ENCODE data around the gene RYR1. TPM values are rescaled to one million over a fixed set of nuclear protein-coding genes. Genes with fewer than 3 reads are reported as not detected.
"Not testable (repeated sequence)": the region's sequence is repeated elsewhere in the genome, so short reads cannot be mapped to it uniquely, and the experiment has no call there.

Gene RYR1
- polyA plus RNA-seq, 3 donors = 0.56 to 6.2 (median 0.79) TPM

GRCh38 chr19:38596057-38596981, 162.8 kb downstream of the RYR1 start:
- WGBS, 3 donors = 12 to 47% (median 36%) methylated on average over 54 to 55 of the region's 55 CpGs
- no peak overlapping the region for H3K27ac ChIP-seq (ENCODE audit: low read depth, low read length)

GRCh38 chr19:38597075-38597474, 163.6 kb downstream of the RYR1 start:
- WGBS, 3 donors = 80 to 87% (median 85%) methylated on average over 11 of the region's 11 CpGs
- H3K27ac ChIP-seq (ENCODE audit: low read depth, low read length) = no peak overlapping the region

GRCh38 chr19:38599722-38600121, 166.2 kb downstream of the RYR1 start:
- H3K27ac ChIP-seq (ENCODE audit: low read depth, low read length) = no peak overlapping the region
- 88 to 90% (median 89%) methylated on average over 11 of the region's 11 CpGs for WGBS, 3 donors

GRCh38 chr19:38602856-38603255, 169.4 kb downstream of the RYR1 start:
- H3K27ac ChIP-seq (ENCODE audit: low read depth, low read length) = not testable (repeated sequence)
- WGBS, 3 donors = 94% methylated on average over 5 of the region's 5 CpGs

GRCh38 chr19:38606131-38606530, 172.6 kb downstream of the RYR1 start:
- H3K27ac ChIP-seq (ENCODE audit: low read depth, low read length) = no peak overlapping the region
- 77 to 85% (median 85%) methylated on average over 6 of the region's 6 CpGs for WGBS, 3 donors

GRCh38 chr19:38614289-38614688, 180.8 kb downstream of the RYR1 start:
- 50 to 72% (median 71%) methylated on average over 3 of the region's 3 CpGs for WGBS, 3 donors
- no peak overlapping the region for H3K27ac ChIP-seq (ENCODE audit: low read depth, low read length)

- H3K27ac ChIP-seq (ENCODE audit: low read depth, low read length) = no peak overlapping the region
- WGBS, 3 donors = 65 to 82% (median 77%) methylated on average over 7 of the region's 7 CpGs
These were observed 181.6 kb downstream of the RYR1 start for GRCh38 chr19:38615007-38615581.

- WGBS, 3 donors = 87 to 93% (median 87%) methylated on average over 6 of the region's 6 CpGs
- H3K27ac ChIP-seq (ENCODE audit: low read depth, low read length) = no peak overlapping the region
These were observed 182.8 kb downstream of the RYR1 start for GRCh38 chr19:38616265-38616664.

GRCh38 chr19:38617283-38617763, 183.8 kb downstream of the RYR1 start:
- no peak overlapping the region for H3K27ac ChIP-seq (ENCODE audit: low read depth, low read length)
- 46 to 87% (median 50%) methylated on average over 9 of the region's 9 CpGs for WGBS, 3 donors

- 23 to 37% (median 26%) methylated on average over 25 to 28 of the region's 28 CpGs for WGBS, 3 donors
- no peak within 1 kb of the TSS for H3K27ac ChIP-seq (ENCODE audit: low read depth, low read length)
These were observed 184.5 kb downstream of the RYR1 start, which contains the start of gene MAP4K1 for GRCh38 chr19:38617764-38618589. Gene MAP4K1 (minus strand): TSS chr19:38617953. CDS start chr19:38617895, 58 bp downstream.

- WGBS, 3 donors = 0 to 2% (median 1%) methylated on average over 64 of the region's 64 CpGs
These were observed 185.3 kb downstream of the RYR1 start, which contains the start of gene EIF3K for GRCh38 chr19:38618590-38619360. Gene EIF3K (plus strand): TSS chr19:38619188. CDS start chr19:38619269, 81 bp downstream.

GRCh38 chr19:38619361-38620174, 186.1 kb downstream of the RYR1 start:
- H3K27ac ChIP-seq (ENCODE audit: low read depth, low read length) = no peak overlapping the region
- WGBS, 3 donors = 14 to 17% (median 16%) methylated on average over 21 of the region's 21 CpGs

More at GRCh38 chr19:38618590-38619360, 185.3 kb downstream of the RYR1 start, which contains the start of gene EIF3K:
- H3K27ac ChIP-seq (ENCODE audit: low read depth, low read length) = no peak within 1 kb of the TSS

- H3K27ac ChIP-seq (ENCODE audit: low read depth, low read length) = no peak overlapping the region
- WGBS, 3 donors = 86 to 93% (median 89%) methylated on average over 3 of the region's 3 CpGs
These were observed 191.3 kb downstream of the RYR1 start for GRCh38 chr19:38624822-38625221.

- 93 to 98% (median 97%) methylated on average over 4 of the region's 4 CpGs for WGBS, 3 donors
- no peak overlapping the region for H3K27ac ChIP-seq (ENCODE audit: low read depth, low read length)
These were observed 192.9 kb downstream of the RYR1 start for GRCh38 chr19:38626401-38626800.

- WGBS, 3 donors = 94 to 97% (median 95%) methylated on average over 6 of the region's 6 CpGs
- no peak overlapping the region for H3K27ac ChIP-seq (ENCODE audit: low read depth, low read length)
These were observed 196.1 kb downstream of the RYR1 start for GRCh38 chr19:38629568-38629967.

GRCh38 chr19:38631301-38631700, 197.8 kb downstream of the RYR1 start:
- WGBS, 3 donors = 61 to 77% (median 63%) methylated on average over 10 to 11 of the region's 11 CpGs
- not testable (repeated sequence) for H3K27ac ChIP-seq (ENCODE audit: low read depth, low read length)
